Measurements from ENCODE around the gene GALNT16.

The GALNT16 gene

GRCh38 chr14:69354383-69355153 lies 94.6 kb downstream of the GALNT16 start:
- no peak for DNase-seq (ENCODE audit: low read depth)
- H3K4me3 ChIP-seq (ENCODE audit: low read depth, low read length): no peak overlapping the region
- no peak for TF ChIP-seq CTCF (conservative IDR thresholded peaks at IDR 0.05; ENCODE audit: low read depth, low read length)

DNA sequence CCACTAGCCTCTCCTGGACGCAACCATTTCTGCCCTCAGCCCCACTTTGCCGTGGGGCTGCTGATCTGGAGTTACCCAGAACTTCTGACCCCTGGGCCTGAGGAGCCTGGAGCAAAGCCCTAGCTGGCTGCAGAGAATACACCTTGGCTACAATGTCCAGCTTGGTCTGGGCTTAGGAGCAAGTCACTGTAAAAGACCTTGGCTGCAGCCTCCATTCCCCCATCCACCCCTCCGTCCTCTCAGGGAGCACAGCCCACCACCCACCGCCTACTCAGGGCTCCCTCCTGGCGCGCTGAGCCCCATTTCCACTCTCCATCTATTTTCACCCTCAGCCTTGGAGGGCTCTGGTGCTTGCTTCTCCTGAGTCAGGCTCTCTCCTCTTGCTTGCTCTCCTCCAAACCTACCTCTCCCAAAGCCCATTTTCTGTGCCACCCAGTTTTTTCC lies 95.2 kb downstream of the GALNT16 start:
- DNase-seq (ENCODE audit: low read depth): no peak
- H3K4me3 ChIP-seq (ENCODE audit: low read depth, low read length): no peak overlapping the region
- TF ChIP-seq CTCF (conservative IDR thresholded peaks at IDR 0.05; ENCODE audit: low read depth, low read length): no peak

- peak; percentile 42 for DNase-seq (ENCODE audit: low read depth)
- TF ChIP-seq CTCF (conservative IDR thresholded peaks at IDR 0.05; ENCODE audit: low read depth, low read length): no peak
- H3K4me3 ChIP-seq (ENCODE audit: low read depth, low read length): no peak overlapping the region
These were observed 95.8 kb downstream of the GALNT16 start for GRCh38 chr14:69355607-69356281.

DNA sequence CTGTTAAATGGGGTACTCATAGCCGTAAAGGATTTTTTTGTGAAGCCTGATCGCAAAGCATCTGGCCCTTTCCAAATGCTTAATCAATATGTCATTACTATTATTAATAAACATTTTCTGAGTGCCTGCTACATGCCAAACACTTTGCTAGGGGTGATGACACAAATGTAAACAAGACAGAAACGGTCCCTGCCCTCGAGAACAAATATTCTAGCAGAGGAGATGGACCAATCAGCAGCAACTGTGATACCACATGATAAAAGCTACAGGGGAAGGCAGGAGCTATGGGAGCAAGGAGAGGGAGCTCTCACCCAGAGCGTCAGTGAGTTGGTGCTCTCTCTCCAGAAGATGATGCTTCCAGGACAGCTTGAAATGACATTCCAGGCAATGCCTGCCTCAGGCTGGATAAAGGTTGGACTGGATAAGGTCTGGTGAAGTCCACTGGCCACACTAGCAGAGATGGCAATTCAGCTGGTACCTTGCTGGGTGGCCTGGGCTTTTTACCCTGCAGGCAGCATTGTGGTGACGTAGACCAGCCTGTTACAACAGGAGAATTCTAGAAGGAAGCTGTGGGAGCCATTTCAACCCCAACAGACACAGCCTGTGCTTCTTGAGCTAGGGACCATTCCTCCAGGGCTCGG lies 97.1 kb downstream of the GALNT16 start:
- no peak for TF ChIP-seq CTCF (conservative IDR thresholded peaks at IDR 0.05; ENCODE audit: low read depth, low read length)
- no peak overlapping the region for H3K4me3 ChIP-seq (ENCODE audit: low read depth, low read length)
- no peak for DNase-seq (ENCODE audit: low read depth)

- no peak for TF ChIP-seq CTCF (conservative IDR thresholded peaks at IDR 0.05; ENCODE audit: low read depth, low read length)
- DNase-seq (ENCODE audit: low read depth): no peak
- H3K4me3 ChIP-seq (ENCODE audit: low read depth, low read length): no peak overlapping the region
These were observed 97.7 kb downstream of the GALNT16 start for GRCh38 chr14:69357544-69358200.

DNA sequence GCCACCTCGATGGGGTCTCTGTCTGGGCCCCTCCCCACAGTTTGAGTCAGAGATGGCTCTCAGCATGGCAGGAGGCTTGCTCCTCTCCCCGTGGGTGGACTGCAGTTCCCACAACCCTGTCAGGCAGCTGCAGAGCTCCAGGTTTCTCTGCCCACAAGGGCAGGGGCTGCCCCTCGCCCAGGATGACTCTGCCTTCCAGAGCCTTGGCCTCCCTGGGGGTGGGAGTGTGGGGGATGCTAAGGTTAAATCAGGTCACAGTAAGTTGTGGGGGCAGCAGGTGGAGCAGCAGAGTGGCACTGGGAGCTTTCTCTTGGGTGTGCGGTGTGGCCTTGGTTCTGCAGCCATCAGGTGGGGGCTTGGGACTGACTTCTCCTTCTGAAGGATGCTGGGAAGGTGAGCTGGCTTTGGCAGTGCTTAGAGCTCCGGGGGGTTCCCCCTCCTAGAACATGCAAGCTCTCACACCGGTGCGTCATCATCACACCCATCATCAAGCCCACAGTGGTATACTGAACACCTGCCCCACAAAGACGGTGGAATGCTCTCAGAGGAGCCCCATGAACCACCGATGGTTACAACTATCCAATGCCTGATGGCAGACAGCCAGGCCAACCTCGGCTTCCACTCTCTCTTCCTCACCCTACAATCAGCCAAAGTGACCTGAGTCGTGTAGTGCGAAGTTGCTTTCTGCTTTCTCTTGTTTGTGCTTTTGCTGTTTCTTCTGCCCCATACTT lies 98.4 kb downstream of the GALNT16 start:
- DNase-seq (ENCODE audit: low read depth): no peak
- no peak overlapping the region for H3K4me3 ChIP-seq (ENCODE audit: low read depth, low read length)
- TF ChIP-seq CTCF (conservative IDR thresholded peaks at IDR 0.05; ENCODE audit: low read depth, low read length): no peak
